ENCODE results near the gene FFAR2.

FFAR2 gene

GRCh38 chr19:35425682-35426081, 22.4 kb upstream of the FFAR2 start:
- no peak for ATAC-seq
- no peak for DNase-seq

- no peak for DNase-seq
These were observed 20.9 kb upstream of the FFAR2 start for GRCh38 chr19:35427187-35427586.

GRCh38 chr19:35429698-35430408, 18.2 kb upstream of the FFAR2 start:
- ATAC-seq (no peak), DNase-seq (no peak)

More at GRCh38 chr19:35427187-35427586, 20.9 kb upstream of the FFAR2 start:
- no peak for ATAC-seq

- ATAC-seq: no peak
These were observed 17.5 kb upstream of the FFAR2 start for GRCh38 chr19:35430409-35431144.

GRCh38 chr19:35431145-35431807, 16.8 kb upstream of the FFAR2 start:
- DNase-seq: no peak

More at GRCh38 chr19:35430409-35431144, 17.5 kb upstream of the FFAR2 start:
- DNase-seq: no peak

GRCh38 chr19:35432911-35433310, 15.1 kb upstream of the FFAR2 start:
- ATAC-seq (no peak), DNase-seq (no peak)

More at GRCh38 chr19:35431145-35431807, 16.8 kb upstream of the FFAR2 start:
- no peak for ATAC-seq

GRCh38 chr19:35433448-35433847, 14.6 kb upstream of the FFAR2 start:
- DNase-seq: no peak
- no peak for ATAC-seq

GRCh38 chr19:35435896-35436295, 12.2 kb upstream of the FFAR2 start:
- no peak for ATAC-seq
- DNase-seq: no peak

GRCh38 chr19:35436477-35437405, 11.3 kb upstream of the FFAR2 start:
- DNase-seq (peak; percentile 35), ATAC-seq (peak; percentile 91)

- ATAC-seq (no peak), DNase-seq (no peak)
These were observed 10.6 kb upstream of the FFAR2 start for GRCh38 chr19:35437406-35437951.

- no peak for DNase-seq
These were observed 10.0 kb upstream of the FFAR2 start for GRCh38 chr19:35438096-35438495.

GRCh38 chr19:35438527-35438926, 9.5 kb upstream of the FFAR2 start:
- ATAC-seq: no peak
- no peak for DNase-seq

More at GRCh38 chr19:35438096-35438495, 10.0 kb upstream of the FFAR2 start:
- no peak for ATAC-seq

GRCh38 chr19:35439921-35440320, 8.1 kb upstream of the FFAR2 start:
- DNase-seq: no peak
- no peak for ATAC-seq

- ATAC-seq: no peak
- DNase-seq: no peak
These were observed 6.0 kb upstream of the FFAR2 start for GRCh38 chr19:35442091-35442490.

GRCh38 chr19:35444735-35445134, 3.3 kb upstream of the FFAR2 start:
- peak; percentile 55 for ATAC-seq

GRCh38 chr19:35445826-35446593, 2.0 kb upstream of the FFAR2 start:
- peak; percentile 64 for ATAC-seq
- no peak for DNase-seq

More at GRCh38 chr19:35444735-35445134, 3.3 kb upstream of the FFAR2 start:
- DNase-seq: no peak

- ATAC-seq: no peak
- no peak for DNase-seq
These were observed 1.4 kb downstream of the FFAR2 start for GRCh38 chr19:35449359-35450043.

GRCh38 chr19:35451338-35452096, 3.5 kb downstream of the FFAR2 start:
- peak; percentile 91 for ATAC-seq

GRCh38 chr19:35454663-35455062, 6.6 kb downstream of the FFAR2 start:
- ATAC-seq: no peak
- DNase-seq: no peak

More at GRCh38 chr19:35451338-35452096, 3.5 kb downstream of the FFAR2 start:
- DNase-seq: peak; percentile 38

Measured in stimulated activated naive CD8-positive, alpha-beta T cell treated with anti-CD3 and anti-CD28 coated beads, Interleukin-15, Interleukin-2, amounts not matched to agents 100 U/mL and 50 U/mL, for 24 hours (primary cell).